Measurements from ENCODE around the gene AGER. TPM values are rescaled to one million over a fixed set of nuclear protein-coding genes. Genes with fewer than 3 reads are reported as not detected.

The AGER gene
- total and polyA plus RNA-seq, 9 of the 15 experiments (the other 6 are each of a cell fraction or from before 2014, with no cell fraction given): 1.2 to 11.5 (median 4.1) TPM

DNA sequence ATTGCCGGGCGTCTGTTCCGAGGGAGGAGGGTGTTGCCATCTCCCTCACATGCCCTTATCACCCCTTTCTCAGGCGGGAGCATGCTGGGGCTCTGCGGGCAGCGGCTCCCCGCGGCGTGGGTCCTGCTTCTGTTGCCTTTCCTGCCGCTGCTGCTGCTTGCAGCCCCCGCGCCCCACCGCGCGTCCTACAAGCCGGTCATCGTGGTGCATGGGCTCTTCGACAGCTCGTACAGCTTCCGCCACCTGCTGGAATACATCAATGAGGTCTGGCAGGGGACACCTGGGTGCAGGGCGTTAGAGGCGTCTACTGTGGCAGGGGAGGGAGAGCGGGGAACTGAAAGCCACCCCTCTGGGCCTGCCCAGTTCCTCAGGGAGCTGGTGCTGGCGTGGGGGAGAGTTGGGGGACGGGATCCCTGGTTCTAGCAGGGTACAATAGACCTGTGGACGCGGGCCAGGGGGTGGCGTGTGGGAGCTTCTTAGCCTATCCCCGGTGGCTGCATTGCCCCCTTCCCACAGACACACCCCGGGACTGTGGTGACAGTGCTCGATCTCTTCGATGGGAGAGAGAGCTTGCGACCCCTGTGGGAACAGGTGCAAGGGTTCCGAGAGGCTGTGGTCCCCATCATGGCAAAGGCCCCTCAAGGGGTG lies 29.4 kb downstream of the AGER start (continued):
- TF ChIP-seq, protein P1, sequence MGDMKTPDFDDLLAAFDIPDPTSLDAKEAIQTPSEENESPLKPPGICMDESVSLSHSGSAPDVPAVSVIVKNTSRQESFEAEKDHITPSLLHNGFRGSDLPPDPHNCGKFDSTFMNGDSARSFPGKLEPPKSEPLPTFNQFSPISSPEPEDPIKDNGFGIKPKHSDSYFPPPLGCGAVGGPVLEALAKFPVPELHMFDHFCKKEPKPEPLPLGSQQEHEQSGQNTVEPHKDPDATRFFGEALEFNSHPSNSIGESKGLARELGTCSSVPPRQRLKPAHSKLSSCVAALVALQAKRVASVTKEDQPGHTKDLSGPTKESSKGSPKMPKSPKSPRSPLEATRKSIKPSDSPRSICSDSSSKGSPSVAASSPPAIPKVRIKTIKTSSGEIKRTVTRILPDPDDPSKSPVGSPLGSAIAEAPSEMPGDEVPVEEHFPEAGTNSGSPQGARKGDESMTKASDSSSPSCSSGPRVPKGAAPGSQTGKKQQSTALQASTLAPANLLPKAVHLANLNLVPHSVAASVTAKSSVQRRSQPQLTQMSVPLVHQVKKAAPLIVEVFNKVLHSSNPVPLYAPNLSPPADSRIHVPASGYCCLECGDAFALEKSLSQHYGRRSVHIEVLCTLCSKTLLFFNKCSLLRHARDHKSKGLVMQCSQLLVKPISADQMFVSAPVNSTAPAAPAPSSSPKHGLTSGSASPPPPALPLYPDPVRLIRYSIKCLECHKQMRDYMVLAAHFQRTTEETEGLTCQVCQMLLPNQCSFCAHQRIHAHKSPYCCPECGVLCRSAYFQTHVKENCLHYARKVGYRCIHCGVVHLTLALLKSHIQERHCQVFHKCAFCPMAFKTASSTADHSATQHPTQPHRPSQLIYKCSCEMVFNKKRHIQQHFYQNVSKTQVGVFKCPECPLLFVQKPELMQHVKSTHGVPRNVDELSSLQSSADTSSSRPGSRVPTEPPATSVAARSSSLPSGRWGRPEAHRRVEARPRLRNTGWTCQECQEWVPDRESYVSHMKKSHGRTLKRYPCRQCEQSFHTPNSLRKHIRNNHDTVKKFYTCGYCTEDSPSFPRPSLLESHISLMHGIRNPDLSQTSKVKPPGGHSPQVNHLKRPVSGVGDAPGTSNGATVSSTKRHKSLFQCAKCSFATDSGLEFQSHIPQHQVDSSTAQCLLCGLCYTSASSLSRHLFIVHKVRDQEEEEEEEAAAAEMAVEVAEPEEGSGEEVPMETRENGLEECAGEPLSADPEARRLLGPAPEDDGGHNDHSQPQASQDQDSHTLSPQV (IDR thresholded peaks at IDR 0.05): peak; percentile 73; the same call in 1 of the 2 replicates
- TF ChIP-seq ZBTB43 (CRISPR knock-in tag; IDR thresholded peaks at IDR 0.05): 0 out of 2 replicates have a peak, but pooled peaks have one; percentile 21
- no peak for TF ChIP-seq FOS (IDR thresholded peaks at IDR 0.05; ENCODE audit: extremely low read depth, insufficient read length)
- peak; percentile 93 for TF ChIP-seq ZBTB7A (IDR thresholded peaks at IDR 0.05; ENCODE audit: borderline replicate concordance, control insufficient read depth, low read depth, low read length)
- TF ChIP-seq SAP30 (IDR thresholded peaks at IDR 0.05; ENCODE audit: borderline replicate concordance, insufficient read depth, low read depth, low read length, poor library complexity, severe bottlenecking): peak; percentile 88
- TF ChIP-seq, protein P2, sequence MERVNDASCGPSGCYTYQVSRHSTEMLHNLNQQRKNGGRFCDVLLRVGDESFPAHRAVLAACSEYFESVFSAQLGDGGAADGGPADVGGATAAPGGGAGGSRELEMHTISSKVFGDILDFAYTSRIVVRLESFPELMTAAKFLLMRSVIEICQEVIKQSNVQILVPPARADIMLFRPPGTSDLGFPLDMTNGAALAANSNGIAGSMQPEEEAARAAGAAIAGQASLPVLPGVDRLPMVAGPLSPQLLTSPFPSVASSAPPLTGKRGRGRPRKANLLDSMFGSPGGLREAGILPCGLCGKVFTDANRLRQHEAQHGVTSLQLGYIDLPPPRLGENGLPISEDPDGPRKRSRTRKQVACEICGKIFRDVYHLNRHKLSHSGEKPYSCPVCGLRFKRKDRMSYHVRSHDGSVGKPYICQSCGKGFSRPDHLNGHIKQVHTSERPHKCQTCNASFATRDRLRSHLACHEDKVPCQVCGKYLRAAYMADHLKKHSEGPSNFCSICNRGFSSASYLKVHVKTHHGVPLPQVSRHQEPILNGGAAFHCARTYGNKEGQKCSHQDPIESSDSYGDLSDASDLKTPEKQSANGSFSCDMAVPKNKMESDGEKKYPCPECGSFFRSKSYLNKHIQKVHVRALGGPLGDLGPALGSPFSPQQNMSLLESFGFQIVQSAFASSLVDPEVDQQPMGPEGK (CRISPR knock-in tag; IDR thresholded peaks at IDR 0.05; ENCODE audit: borderline replicate concordance): peak; percentile 71; the same call in 1 of the 2 replicates
- TF ChIP-seq KLF16 (IDR thresholded peaks at IDR 0.05): peak; percentile 67; the same call in 1 of the 2 replicates
- TF ChIP-seq, protein P3, sequence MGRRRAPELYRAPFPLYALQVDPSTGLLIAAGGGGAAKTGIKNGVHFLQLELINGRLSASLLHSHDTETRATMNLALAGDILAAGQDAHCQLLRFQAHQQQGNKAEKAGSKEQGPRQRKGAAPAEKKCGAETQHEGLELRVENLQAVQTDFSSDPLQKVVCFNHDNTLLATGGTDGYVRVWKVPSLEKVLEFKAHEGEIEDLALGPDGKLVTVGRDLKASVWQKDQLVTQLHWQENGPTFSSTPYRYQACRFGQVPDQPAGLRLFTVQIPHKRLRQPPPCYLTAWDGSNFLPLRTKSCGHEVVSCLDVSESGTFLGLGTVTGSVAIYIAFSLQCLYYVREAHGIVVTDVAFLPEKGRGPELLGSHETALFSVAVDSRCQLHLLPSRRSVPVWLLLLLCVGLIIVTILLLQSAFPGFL (CRISPR knock-in tag; IDR thresholded peaks at IDR 0.05): no peak
- TF ChIP-seq, protein P4, sequence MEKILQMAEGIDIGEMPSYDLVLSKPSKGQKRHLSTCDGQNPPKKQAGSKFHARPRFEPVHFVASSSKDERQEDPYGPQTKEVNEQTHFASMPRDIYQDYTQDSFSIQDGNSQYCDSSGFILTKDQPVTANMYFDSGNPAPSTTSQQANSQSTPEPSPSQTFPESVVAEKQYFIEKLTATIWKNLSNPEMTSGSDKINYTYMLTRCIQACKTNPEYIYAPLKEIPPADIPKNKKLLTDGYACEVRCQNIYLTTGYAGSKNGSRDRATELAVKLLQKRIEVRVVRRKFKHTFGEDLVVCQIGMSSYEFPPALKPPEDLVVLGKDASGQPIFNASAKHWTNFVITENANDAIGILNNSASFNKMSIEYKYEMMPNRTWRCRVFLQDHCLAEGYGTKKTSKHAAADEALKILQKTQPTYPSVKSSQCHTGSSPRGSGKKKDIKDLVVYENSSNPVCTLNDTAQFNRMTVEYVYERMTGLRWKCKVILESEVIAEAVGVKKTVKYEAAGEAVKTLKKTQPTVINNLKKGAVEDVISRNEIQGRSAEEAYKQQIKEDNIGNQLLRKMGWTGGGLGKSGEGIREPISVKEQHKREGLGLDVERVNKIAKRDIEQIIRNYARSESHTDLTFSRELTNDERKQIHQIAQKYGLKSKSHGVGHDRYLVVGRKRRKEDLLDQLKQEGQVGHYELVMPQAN (IDR thresholded peaks at IDR 0.05; ENCODE audit: borderline replicate concordance): peak; percentile 96
